Stomach (tissue), 4 donors: ENCODE data around the gene RPS14.

Source experiments
- EP300 ChIP-seq: sonication (generic); formaldehyde crosslinking; IDR thresholded peaks from one replicate; pipeline ENCODE4 v1.6.1; 2017; ENCODE audit warnings: antibody characterized with exemption
- POLR2A ChIP-seq, 4 donors: fragments of 450-650 bp; IDR thresholded peaks; one replicate each; pipeline ENCODE4 v1.6.1; 2016; ENCODE audit warnings: antibody characterized with exemption in 4 of 4, control low read depth in 2 of 4, mild to moderate bottlenecking in 1 of 4, moderate library complexity in 1 of 4
- POLR2AphosphoS5 ChIP-seq, 3 donors: sonication (generic); formaldehyde crosslinking; IDR thresholded peaks; one replicate each; pipeline ENCODE4 v1.6.1; 2016; ENCODE audit warnings: antibody characterized with exemption in 3 of 3
- TF ChIP-seq, protein P1 (sequence below), 7 experiments: fragments of 450-650 bp in 4 of 7; fragments of 200-600 bp in 3 of 7; sonication (generic) in 3 of 7; IDR thresholded peaks; one replicate each; pipeline ENCODE4 v1.5.1; 2016 to 2019; ENCODE audit warnings: antibody characterized with exemption in 7 of 7, control low read depth in 2 of 7, mild to moderate bottlenecking in 1 of 7

GRCh38 chr5:150394131-150394530 lies 55.4 kb downstream of the RPS14 start:
- TF ChIP-seq, protein P1, sequence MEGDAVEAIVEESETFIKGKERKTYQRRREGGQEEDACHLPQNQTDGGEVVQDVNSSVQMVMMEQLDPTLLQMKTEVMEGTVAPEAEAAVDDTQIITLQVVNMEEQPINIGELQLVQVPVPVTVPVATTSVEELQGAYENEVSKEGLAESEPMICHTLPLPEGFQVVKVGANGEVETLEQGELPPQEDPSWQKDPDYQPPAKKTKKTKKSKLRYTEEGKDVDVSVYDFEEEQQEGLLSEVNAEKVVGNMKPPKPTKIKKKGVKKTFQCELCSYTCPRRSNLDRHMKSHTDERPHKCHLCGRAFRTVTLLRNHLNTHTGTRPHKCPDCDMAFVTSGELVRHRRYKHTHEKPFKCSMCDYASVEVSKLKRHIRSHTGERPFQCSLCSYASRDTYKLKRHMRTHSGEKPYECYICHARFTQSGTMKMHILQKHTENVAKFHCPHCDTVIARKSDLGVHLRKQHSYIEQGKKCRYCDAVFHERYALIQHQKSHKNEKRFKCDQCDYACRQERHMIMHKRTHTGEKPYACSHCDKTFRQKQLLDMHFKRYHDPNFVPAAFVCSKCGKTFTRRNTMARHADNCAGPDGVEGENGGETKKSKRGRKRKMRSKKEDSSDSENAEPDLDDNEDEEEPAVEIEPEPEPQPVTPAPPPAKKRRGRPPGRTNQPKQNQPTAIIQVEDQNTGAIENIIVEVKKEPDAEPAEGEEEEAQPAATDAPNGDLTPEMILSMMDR (IDR thresholded peaks at IDR 0.05): no peak
- TF ChIP-seq POLR2AphosphoS5 (IDR thresholded peaks at IDR 0.05) (no peak), POLR2A (IDR thresholded peaks at IDR 0.05) (no peak), EP300 (no peak)
